GM18873 (cell line): ENCODE measurements around the gene PRMT5.
"Not testable (repeated sequence)": the region's sequence is repeated elsewhere in the genome, so short reads cannot be mapped to it uniquely, and the experiment has no call there.

Experiments
- ATAC-seq: cut with Tn5 transposase; IDR thresholded peaks from one replicate; pipeline ENCODE4 v1.9.1; 2021; ENCODE audit warnings: mild to moderate bottlenecking, moderate library complexity, moderate number of reproducible peaks; ENCODE audit not compliant: unreplicated experiment, low FRiP score

Gene PRMT5

DNA sequence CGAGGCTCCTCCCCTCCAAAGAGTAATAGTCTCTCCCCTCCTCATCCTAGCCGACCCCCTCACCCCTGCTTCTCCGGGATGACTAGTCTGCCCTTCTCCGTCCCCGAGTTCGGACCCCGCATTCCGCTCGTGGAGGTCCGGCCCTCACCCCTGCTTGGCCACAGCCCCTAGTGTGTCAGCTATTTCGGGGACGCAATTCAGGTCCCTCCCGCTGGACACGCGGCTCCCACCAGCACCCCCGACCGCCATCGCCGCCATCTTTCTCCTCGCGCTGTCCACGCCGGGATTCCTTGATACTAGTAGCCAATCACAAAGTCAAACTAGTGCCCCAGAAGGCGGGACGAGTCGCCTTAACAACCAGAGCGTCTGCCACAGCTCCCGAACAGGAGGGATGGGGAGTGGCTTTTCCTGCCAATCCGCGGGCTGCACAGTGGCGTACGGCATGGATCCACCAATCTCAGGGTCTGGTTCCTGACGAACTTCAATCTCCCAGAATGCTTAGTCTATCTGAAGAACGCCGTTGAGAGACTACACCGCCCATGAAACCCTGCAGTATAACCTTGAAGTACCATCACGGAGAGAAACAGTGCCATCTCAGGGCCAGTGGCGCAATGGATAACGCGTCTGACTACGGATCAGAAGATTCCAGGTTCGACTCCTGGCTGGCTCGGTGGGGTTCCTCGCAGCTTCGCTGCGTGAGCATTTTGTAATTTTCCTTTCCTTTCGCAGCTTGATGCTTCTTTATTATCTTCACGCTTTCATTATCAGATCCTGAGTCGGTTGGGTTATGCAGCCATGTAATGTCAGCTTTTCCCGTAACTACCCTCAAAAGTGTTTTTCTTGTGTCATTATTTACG lies at the start of gene PRMT5:
Gene PRMT5, minus strand, starts transcription at position 273 of the 857 bp plus-strand sequence. Its CDS starts 15 bp downstream, at position 258.
- ATAC-seq: peak; percentile 92

GRCh38 chr14:22978487-22978837 lies 49.3 kb upstream of the PRMT5 start:
- no peak for ATAC-seq

DNA sequence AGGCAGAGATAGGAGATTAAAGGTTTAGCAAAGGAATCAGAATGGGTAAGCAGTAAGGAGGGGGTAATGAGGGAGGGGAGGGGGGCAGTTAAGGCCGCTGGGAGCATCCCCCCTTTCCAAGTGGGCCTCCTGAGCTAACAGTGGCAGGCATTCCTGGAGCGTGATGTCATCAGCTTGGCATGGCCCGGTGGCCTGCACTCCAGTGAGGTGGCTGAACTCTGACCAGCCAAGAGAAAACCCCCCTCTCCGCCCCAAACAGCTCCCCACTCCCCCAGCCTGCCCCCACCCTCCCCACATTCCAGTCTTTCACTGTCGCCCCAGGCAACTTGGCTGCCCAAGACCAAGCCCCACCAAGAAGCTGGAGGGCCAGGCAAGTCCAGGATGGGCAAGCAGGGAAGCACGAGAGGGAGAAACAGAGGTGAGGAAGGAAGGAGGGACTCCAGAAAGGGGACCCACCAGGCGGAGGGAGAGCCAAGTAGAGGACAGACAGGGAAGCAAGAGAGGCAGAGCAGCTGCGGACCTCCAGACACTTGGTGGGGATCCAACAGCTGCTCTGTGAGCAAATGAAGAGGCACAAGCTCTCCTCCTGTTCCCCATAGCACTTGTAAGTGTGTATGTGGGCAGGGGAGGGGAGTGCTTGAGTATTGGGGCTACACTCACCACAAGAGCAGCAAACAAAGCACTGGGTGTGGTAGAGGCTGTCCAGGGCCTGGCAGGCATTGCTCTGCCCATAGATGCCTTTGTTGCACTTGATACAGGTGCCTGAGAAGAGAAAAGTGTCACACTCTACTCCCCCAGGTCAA lies 48.7 kb upstream of the PRMT5 start:
- no peak for ATAC-seq

DNA sequence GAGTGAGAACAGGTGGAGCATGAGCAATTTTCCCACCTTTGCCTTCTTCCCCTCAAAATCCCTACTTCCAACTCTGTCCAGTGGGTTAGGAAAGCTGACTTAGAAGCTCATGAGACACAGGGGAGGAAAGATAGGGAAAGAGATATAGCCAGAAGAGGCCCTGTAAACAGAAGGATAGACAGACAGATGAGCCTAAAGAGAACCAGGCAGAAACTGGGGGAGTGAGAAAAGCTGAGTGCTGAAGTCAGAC lies 48.2 kb upstream of the PRMT5 start:
- no peak for ATAC-seq

DNA sequence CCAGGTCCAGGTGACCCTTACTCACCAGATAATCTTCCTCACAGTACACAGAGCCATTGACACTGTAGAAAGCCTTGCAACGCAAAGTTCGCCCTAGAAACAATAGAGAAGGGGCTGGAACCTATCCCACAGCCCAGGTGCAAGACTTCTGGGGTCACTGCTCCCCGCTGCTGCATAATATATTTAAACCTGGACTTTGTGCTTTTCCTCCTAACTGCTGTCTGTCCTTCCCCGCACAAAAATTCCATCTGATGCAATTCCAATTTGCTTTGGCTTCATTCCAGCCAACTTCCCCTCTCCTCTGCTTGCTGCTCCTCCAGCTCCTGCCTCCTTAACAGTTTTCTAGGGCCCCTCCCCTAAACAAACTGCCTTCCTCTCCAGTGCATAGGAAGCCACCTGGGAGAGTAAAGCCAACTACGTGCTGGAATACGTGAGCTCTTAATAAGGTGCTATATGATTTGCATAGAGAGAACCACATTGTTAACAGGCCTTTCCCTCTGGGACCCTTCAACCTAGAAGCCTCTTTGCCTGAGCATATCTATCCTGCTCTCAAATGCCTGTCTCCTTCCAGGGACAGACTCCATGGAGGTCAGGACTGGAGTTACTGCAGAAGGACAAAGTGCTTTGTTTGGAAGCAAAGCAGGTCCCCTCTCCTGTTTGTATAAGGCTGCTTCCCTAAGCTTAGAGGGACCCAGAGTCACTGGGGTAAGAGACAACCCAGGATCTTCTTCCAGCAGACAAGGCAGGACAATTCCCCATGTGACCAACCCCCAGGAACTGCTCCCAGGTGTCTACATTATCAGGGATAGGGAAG lies 47.7 kb upstream of the PRMT5 start:
- ATAC-seq: no peak

DNA sequence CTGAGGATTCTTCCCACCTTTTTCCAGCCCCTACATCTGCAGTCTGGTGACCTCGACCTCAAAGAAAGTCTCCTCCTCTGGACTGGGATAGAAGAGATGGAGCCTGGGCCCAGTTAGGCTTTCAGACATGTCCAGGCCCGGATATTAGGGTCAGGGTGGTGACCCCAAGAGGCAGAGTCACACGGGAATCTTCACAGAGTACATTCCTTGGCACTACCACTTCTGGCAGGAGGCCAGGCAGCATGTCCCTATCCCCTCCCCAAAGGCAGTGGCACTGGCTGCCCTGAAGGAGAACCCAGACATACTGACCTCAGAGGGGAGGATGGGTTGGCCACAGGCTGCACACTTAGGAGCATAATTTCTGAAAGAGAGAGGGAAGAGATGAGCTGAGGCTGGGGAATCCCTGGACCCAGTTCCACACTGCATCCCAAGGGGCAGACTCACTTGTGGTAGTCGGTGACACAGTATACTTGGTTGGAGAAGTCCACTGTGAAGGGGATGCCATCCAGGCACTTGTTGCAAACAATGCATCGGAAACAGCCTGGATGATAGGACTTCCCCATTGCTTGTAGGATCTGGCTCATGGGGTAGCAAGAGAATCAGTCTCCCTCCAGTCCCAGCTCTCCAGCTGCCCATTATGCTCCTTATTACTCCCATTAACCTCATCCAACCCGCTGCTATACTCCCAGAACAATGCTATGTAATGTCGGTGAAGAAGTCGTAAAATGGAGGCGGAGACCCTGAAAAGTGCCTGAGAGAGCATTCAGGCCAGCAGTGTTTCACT lies 45.5 kb upstream of the PRMT5 start:
- ATAC-seq: no peak

DNA sequence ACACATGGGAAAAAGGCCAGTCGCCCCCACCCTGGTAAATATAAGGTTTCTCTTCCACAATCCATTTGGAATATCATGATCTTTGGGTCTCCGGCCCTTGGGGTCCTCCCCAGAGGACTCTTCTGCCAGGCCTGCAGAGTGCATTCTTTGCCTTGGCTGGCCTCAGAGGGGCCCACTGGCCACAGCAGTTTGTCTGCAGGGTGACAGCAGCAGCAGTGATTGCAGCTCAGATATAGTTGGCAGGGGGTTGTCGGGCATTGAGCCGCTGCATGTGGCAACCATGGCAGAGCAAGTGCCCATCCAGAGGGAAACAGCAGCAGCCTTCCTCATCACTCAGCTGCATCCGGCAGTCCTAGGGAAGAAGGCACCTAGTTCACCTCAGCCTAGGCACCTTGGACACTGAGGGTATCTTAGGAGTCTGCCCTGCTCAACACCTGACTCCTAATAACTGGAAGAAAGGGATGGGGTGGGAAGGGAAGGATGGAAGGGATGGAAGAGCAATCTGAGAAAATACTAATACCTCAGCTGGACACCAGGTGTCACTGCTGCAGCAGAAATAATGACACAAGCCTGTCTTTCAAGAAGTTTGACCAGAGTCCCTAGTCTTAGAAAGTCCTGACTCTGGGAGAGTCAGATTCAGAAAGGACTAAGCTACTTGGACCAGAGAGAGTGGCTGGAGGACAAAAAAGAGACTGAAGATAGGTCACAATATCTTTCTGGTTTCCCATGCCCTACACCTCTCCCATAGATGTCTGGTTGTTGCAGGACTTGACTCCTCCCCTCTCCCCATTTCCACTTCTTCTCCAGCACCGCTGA lies 44.2 kb upstream of the PRMT5 start:
- no peak for ATAC-seq

DNA sequence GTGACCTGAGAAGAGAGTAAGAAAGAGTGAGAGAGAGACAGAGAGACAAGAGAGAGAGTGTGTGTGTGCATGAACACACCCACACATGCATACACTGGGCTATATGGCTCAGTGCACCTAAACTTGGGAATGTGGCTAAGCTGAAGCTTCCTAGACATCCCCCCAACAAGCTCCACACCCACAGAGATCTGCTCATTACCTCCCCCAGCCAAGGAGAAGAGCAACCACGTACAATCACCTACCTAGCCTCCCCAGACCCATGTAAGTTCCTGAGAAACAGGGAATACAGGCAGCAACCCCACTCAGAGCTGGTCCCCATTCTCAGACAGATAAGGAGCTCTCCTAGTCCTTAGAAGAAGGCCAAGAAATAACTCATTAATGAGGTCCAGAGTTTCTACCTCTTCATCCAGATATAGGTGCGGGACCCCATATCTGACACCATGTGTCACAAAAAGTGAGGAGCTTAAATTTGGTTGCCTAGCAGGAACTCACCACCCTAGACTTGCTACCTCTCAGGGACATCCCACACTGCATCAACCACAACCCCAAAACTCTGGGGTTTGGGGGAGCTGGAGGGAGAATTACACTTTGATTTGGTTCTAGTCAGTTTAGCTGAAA lies 43.2 kb upstream of the PRMT5 start:
- no peak for ATAC-seq

GRCh38 chr14:22971152-22971551 lies 42.0 kb upstream of the PRMT5 start:
- ATAC-seq: no peak

DNA sequence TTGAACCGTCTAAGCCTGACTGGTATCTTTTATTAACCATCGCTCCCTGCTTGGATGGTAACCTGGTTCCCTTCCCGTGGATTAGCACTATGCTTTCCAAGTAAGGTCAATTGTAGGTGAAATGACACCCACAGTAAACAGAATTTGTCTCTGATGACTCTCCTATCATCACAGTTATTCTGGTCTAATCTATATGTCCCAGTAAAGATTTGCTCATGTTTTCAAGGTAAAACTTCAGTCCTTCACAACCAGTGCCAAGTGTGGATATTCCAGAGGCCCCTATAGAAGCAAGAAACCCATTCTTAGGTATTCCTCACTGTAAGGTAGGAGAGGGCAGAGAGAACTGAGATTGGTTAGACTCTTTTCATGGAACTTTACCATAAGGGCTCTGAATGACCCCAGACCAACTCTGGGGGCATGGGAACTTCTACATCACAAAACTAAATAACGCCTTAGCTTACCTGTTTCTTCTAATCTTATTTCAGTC lies 37.6 kb upstream of the PRMT5 start:
- no peak for ATAC-seq

GRCh38 chr14:22965916-22966782 lies 37.0 kb upstream of the PRMT5 start:
- not testable (repeated sequence) for ATAC-seq

- no peak for ATAC-seq
Observed at GRCh38 chr14:22962061-22962676, 33.0 kb upstream of the PRMT5 start.

- ATAC-seq: no peak
Observed at GRCh38 chr14:22955702-22956569, 26.8 kb upstream of the PRMT5 start.

- ATAC-seq: no peak
Observed at GRCh38 chr14:22952418-22952817, 23.2 kb upstream of the PRMT5 start.

DNA sequence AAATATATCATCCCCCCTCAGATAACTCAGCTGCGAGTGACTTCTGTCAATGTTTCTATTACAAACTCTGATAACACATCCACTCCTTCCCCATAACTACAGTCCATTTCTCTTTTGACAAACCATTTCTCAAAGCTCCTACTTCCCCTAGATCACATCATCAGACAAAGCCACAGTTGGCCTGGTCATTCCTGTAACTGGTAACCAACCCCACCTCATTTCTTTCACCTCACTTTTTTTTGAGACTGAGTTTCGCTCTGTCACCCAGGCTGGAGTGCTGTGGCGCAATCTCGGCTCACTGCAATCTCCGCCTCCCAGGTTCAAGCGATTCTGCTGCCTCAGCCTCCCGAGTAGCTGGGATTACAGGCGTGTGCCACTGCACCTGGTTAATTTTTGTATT lies 22.6 kb upstream of the PRMT5 start:
- not testable (repeated sequence) for ATAC-seq

DNA sequence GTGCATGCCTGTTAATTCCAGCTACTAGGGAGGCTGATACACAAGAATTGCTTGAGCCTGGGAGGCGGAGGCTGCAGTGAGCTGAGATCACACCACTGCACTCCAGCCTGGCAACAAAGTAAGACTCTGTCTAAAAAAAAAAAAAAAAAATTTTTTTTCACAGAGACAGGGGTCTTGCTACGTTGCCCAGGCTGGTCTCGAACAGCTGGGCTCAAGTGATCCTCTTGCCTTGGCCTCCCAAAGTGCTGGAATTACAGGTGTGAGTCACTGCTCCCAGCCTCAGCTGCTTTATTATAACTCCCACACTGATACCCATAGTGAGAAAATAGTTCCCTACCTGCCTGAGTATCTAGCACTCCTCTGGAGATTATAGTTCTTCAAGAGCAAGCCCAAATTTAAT lies 16.5 kb upstream of the PRMT5 start:
- no peak for ATAC-seq

DNA sequence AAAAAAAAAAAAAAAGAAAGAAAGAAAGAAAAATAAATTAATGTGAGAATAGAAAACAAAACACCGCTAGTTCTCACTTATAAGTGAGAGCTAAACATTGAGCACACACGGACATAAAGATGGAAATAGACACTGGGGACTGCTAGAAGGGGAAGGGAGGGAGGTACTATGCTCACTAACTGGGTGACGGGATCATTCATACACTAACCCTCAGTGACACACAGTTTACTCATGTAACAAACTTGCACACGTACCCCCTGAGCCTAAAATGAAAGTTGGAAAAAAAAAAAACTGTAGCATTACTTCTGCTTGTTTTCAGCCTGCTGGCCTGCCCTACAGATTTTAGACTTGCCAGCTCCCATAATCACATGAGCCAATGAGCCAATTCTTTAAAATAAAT lies 10.5 kb upstream of the PRMT5 start:
- ATAC-seq: no peak
